NCI-H526 (cell line): ENCODE results near the gene ANAPC4.
A peak's percentile ranks its signal among the peaks of the same experiment; 100 is the strongest.

Experiments used
- DNase-seq, 2 experiments: peaks; one replicate each; lab custom pipeline; 2025; lab: John Stamatoyannopoulos, UW

Gene ANAPC4

GRCh38 chr4:25437926-25438325 is 60.9 kb downstream of the ANAPC4 start:
- DNase-seq: no peak

DNA sequence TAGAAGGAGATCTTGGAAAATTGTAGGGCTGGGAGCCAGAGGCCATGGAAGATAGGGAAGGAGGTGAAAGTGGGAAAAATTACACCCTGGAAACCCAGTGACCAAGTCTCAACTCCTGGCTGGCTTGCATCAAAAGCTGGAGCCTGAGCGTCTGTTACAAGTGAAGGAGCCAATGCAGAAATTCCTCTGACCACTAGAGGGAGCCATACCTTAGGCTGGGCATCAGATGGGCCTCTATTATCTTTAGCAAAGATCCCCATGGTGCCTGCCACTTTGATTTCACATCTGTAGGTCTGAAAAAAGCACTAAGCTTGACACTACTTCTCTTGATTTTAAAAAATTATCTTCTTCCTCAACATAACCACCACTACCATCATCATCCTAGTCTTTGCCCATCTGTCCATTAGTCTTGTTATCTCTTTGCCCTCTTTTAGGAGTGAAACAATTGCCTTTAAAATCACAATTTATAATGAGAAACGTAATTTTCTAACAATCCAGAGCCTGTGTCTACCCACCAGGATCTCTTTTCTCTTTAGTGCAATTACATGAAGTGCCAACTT is 62.9 kb downstream of the ANAPC4 start:
- DNase-seq: peak in 1 of 2 experiments; percentile 75

- DNase-seq: no peak
Observed at GRCh38 chr4:25440478-25441030, 63.5 kb downstream of the ANAPC4 start.

- peak in 1 of 2 experiments; percentile 65 for DNase-seq
Observed at GRCh38 chr4:25441519-25442117, 64.6 kb downstream of the ANAPC4 start.

GRCh38 chr4:25442863-25443307 is 65.8 kb downstream of the ANAPC4 start:
- DNase-seq: no peak

- no peak for DNase-seq
Observed at GRCh38 chr4:25443851-25444250, 66.8 kb downstream of the ANAPC4 start.

DNA sequence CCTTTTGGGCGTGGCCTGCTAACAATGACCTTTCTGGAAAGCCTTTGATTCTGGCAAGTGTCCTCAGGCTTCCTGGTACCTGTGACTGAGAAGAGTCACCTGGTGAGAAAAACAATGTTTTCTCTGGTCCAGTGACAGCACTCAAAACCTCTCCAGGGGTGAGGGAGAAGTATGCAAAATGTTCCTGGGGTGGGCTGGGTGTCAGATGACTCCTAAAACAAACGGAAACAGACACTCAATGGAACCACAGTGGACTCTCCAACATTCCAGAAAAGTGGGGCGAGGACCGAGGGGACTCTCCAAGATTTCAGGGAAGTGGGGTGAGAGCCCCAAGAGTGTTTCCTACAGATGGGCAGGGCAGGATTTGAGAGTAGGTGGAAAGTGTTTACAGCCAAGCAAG is 69.5 kb downstream of the ANAPC4 start:
- no peak for DNase-seq

DNA sequence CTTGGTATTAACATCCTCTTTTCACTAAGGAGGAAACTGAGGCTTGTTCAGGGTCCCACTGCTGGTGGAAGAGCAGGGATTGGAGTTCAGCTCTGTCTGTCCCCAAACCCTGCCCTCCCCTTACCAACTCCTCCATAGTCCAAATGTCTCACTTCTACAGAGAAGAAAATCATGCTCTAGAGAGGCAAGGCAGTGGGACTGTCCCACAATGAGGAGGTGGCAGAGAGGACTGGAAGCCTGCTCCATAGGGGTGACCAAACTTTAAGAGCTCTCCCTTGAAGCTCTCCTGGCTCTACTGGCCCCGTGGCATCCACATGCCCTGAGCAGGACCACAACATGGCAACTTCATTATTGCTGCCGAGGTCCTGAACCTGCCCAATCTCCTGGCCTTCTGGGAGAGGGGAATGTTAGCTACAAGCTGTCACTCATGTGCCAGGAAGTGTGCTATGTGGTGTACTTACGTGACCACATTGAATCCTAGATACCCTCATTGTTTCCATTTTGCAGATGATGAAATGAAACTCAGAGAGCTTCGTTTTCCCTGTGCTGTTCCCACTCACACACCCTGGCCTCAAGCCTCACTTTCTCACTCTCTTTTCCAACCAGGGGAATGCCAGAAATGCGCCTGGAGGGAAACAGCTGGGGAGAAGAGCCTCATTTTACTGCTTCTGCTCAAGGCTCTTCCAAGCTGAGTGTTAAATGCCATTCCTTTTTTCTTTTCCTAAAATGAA is 71.5 kb downstream of the ANAPC4 start:
- DNase-seq: no peak

- no peak for DNase-seq
Observed at GRCh38 chr4:25449270-25449669, 72.2 kb downstream of the ANAPC4 start.

GRCh38 chr4:25449688-25450087 is 72.6 kb downstream of the ANAPC4 start:
- DNase-seq: no peak

DNA sequence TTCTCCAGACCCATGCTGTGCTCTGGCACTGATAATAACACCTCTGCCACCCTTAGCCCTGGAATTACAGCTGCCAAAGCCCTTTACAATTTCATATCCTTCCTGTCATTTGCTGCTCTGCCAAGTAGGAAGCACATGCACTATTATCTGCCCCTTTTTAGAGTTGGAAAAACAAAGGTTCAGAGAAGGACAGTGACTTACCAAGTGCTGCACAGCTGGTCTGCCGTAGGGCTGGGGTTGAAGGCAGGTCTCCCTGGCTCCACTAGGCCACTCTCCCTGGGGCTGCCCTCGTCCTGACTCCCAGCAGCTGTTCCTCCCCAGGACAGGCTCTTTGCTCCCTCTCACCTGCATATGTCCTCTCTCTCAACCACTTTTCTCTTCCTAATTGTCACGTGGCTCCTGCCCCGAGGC is 73.4 kb downstream of the ANAPC4 start:
- DNase-seq: no peak

DNA sequence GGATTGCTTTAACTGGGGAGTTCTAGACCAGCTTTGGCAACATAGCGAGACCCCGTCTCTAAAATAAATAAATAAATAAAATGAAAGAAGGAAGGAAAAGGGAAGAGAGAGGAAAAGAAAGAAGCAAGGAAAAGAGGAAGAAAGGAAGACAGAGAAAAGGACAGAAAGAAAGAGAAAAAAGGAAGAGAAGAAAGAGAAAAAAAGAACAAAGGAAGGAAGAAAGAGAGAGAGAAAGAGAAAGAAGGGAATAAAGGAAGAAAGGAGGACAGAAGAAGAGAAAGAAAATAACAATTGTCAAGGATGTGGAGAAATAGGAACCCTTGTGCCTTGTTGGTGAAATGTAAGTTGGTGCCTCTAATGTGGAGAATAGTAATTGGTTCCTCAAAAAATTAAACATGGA is 74.6 kb downstream of the ANAPC4 start:
- no peak for DNase-seq

- no peak for DNase-seq
Observed at GRCh38 chr4:25452081-25452480, 75.0 kb downstream of the ANAPC4 start.

DNA sequence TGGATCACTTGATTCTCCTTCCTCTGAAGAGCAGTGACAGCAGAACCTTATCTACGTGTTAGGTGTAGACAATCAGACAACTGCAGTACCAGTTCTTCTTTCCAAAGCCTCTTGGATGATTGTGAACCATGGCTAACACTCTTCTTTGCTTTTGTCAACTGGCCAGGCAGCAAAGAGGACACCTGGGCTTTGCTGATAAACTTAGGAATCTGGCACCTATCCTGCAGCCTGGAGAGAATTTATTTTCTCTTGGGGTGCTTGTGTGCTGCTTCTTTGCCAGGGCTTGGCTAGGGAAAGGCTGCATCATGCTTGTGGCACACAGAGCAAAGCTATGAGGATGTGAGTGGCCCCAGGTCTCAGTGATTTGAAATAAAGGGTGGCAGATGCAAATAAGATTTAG is 77.4 kb downstream of the ANAPC4 start:
- no peak for DNase-seq

- no peak for DNase-seq
Observed at GRCh38 chr4:25457053-25457715, 80.1 kb downstream of the ANAPC4 start.

- no peak for DNase-seq
Observed at GRCh38 chr4:25466966-25467697, 90.1 kb downstream of the ANAPC4 start.

DNA sequence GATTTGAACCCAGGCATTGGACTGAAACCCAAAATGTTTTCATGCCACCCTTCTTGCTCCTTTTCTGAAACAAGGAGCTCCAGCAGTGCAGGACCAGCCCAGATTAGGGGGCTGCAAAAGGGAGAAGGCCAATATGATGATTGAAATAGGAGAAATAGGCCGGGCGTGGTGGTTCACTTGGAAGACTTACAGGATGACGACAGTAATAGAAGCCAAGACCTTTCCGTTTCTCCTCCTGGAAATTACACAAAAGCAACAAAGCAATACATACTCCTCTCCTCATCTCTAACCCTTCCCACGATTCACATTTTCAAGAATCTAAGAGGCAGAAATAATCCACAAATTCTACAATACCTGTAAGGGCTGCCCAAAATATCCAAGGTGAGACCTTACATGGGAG is 90.8 kb downstream of the ANAPC4 start:
- no peak for DNase-seq
